HCT116 (cell line): ENCODE results near the gene ZNF593. TPM values are rescaled to one million over a fixed set of nuclear protein-coding genes. Genes with fewer than 3 reads are reported as not detected.
A peak's percentile ranks its signal among the peaks of the same experiment; 100 is the strongest.

Experiments used
- ATAC-seq: fragments of 200-7000 bp; cut with Tn5 transposase; 2 replicates; pipeline ENCODE4 v1.9.1; 2020; ENCODE audit warnings: mild to moderate bottlenecking, moderate library complexity
- BruUV-seq: library from RNA; stranded (reverse); fragments of 400-500 nt; replicated peaks from 2 replicates; lab custom pipeline; 2021; lab: Mats Ljungman, UMichigan
- CTCF ChIA-PET: fragments of 300-600 bp; sonication (Branson Sonifier 250); formaldehyde crosslinking; loops from one replicate; lab custom pipeline; 2021; ENCODE audit warnings: antibody characterized with exemption; lab: Charles Lee
- POLR2A ChIA-PET: fragments of 300-600, 350-600 bp; sonication (Branson Sonifier 250); formaldehyde crosslinking; loops from one replicate; lab custom pipeline; 2021; ENCODE audit warnings: antibody characterized with exemption; lab: Charles Lee
- RAD21 ChIA-PET, 2 experiments: fragments of 300-600 bp; sonication (Branson Sonifier 250); formaldehyde crosslinking; loops; one replicate each; lab custom pipeline; 2023; ENCODE audit warnings: low total read pairs in 2 of 2; ENCODE audit not compliant: uncharacterized antibody in 2 of 2, unreplicated experiment in 2 of 2, low non-redundant PET in 1 of 2; lab: Charles Lee
- DNase-seq: peaks from one replicate; pipeline ENCODE4 v3.0.0-alpha.2; 2010; ENCODE audit warnings: low read depth, low spot score
- H2AFZ ChIP-seq: fragments of 200-600 bp; shearing (Covaris generic), sonication (generic); 2 replicates; pipeline ENCODE4 v1.6.1; 2017; ENCODE audit warnings: low read depth, mixed run types, mixed read lengths, antibody characterized with exemption, low read length; ENCODE audit not compliant: poor library complexity, severe bottlenecking
- H3K27ac ChIP-seq: 2 replicates; pipeline ENCODE4 v1.5.1; 2012; ENCODE audit warnings: low read depth, low read length
- H3K27me3 ChIP-seq: fragments of 200-600 bp; sonication (generic); 2 replicates; pipeline ENCODE4 v1.6.1; 2016; ENCODE audit warnings: mixed run types, low read length, mixed read lengths; ENCODE audit not compliant: insufficient read depth
- H3K36me3 ChIP-seq, 2 experiments: fragments of 200-500 bp in 1 of 2; fragments of 200-600 bp in 1 of 2; sonication (Bioruptor generic) in 1 of 2; sonication (generic) in 1 of 2; 2 replicates each; pipeline versions ENCODE4 v1.5.1 to v1.6.1; 2014 to 2016; ENCODE audit warnings: low read length in 2 of 2, inconsistent platforms in 1 of 2, mixed read lengths in 1 of 2, mixed run types in 1 of 2; ENCODE audit not compliant: insufficient read depth in 2 of 2, control insufficient read depth in 1 of 2
- H3K4me1 ChIP-seq, 2 experiments: fragments of 200-600 bp in 1 of 2; sonication (generic) in 1 of 2; 2 replicates each; pipeline versions ENCODE4 v1.5.1 to v1.6.1; 2012 to 2017; ENCODE audit warnings: low read length in 2 of 2, inconsistent platforms in 1 of 2, mild to moderate bottlenecking in 1 of 2, mixed read lengths in 1 of 2, mixed run types in 1 of 2, moderate library complexity in 1 of 2; ENCODE audit not compliant: insufficient read depth in 2 of 2, control insufficient read depth in 1 of 2
- H3K4me2 ChIP-seq: fragments of 200-600 bp; sonication (generic); 2 replicates; pipeline ENCODE4 v1.6.1; 2017; ENCODE audit warnings: mixed run types, low read length, mixed read lengths
- H3K4me3 ChIP-seq, 2 experiments: fragments of 200-600 bp in 1 of 2; sonication (generic) in 1 of 2; replicated peaks in 1 of 2; 2 replicates each; pipeline ENCODE4 v1.5.1; 2011 to 2016; ENCODE audit warnings: low read length in 2 of 2, control low read depth in 1 of 2, low read depth in 1 of 2, mild to moderate bottlenecking in 1 of 2, mixed read lengths in 1 of 2, mixed run types in 1 of 2
- H3K79me2 ChIP-seq: fragments of 200-600 bp; sonication (generic); 2 replicates; pipeline ENCODE4 v1.6.1; 2017; ENCODE audit warnings: mild to moderate bottlenecking, mixed run types, low read length, moderate library complexity, mixed read lengths; ENCODE audit not compliant: insufficient read depth
- H3K9ac ChIP-seq: fragments of 200-600 bp; sonication (generic); 2 replicates; pipeline ENCODE4 v1.6.1; 2016; ENCODE audit warnings: low read length, mixed read lengths
- H3K9me2 ChIP-seq: fragments of 200-600 bp; sonication (generic), shearing (Covaris generic); 2 replicates; pipeline ENCODE4 v1.6.1; 2017; ENCODE audit warnings: mixed run types, mild to moderate bottlenecking, moderate library complexity; ENCODE audit not compliant: insufficient read depth
- H3K9me3 ChIP-seq, 2 experiments: fragments of 200-500 bp in 1 of 2; fragments of 200-600 bp in 1 of 2; sonication (Bioruptor generic) in 1 of 2; sonication (generic) in 1 of 2; 2 replicates each; pipeline ENCODE4 v1.6.1; 2014 to 2017; ENCODE audit warnings: low read length in 2 of 2, mixed read lengths in 2 of 2, inconsistent platforms in 1 of 2, low read depth in 1 of 2, mild to moderate bottlenecking in 1 of 2, mixed run types in 1 of 2, moderate library complexity in 1 of 2; ENCODE audit not compliant: control insufficient read depth in 1 of 2, insufficient read depth in 1 of 2
- H4K20me1 ChIP-seq: fragments of 200-600 bp; sonication (generic), shearing (Covaris generic); 2 replicates; pipeline ENCODE4 v1.6.1; 2017; ENCODE audit warnings: mixed run types, mild to moderate bottlenecking, moderate library complexity; ENCODE audit not compliant: insufficient read depth
- POLR2A ChIP-seq: IDR thresholded peaks from 2 replicates; pipeline ENCODE4 v1.7.0; 2011; ENCODE audit warnings: borderline replicate concordance; ENCODE audit not compliant: insufficient read depth, insufficient read length; ENCODE audit errors: extremely low read depth
- RAD21 ChIP-seq: IDR thresholded peaks from 2 replicates; pipeline ENCODE4 v1.6.1; 2012; ENCODE audit warnings: low read depth, mild to moderate bottlenecking
- SP1 ChIP-seq: IDR thresholded peaks from 2 replicates; pipeline ENCODE4 v1.6.1; 2012; ENCODE audit warnings: low read depth
- SRF ChIP-seq: IDR thresholded peaks from 2 replicates; pipeline ENCODE4 v1.6.1; 2012; ENCODE audit warnings: low read depth
- YY1 ChIP-seq: IDR thresholded peaks from 2 replicates; pipeline ENCODE4 v1.6.1; 2011; ENCODE audit warnings: low read length, low read depth, moderate library complexity, mild to moderate bottlenecking; ENCODE audit not compliant: insufficient replicate concordance; ENCODE audit errors: extremely low read depth
- intact Hi-C: fragments of 100-400 bp; cut with micrococcal nuclease; formaldehyde crosslinking; loops from 2 replicates; pipeline ENCODE4 v1.10.0; 2022
- total RNA-seq: library from RNA; stranded (reverse); gene quantifications from one replicate; pipeline ENCODE4 v1.2.1, GENCODE V29; 2021; ENCODE audit not compliant: unreplicated experiment
- TF ChIP-seq, protein P1 (sequence below), 3 experiments: fragments of 200-600 bp in 1 of 3; sonication (generic) in 1 of 3; IDR thresholded peaks in 2 of 3; conservative IDR thresholded peaks in 1 of 3; 2 replicates each; pipeline ENCODE4 v1.5.1; 2012 to 2017; ENCODE audit warnings: low read depth in 2 of 3, low read length in 2 of 3, antibody characterized with exemption in 1 of 3, borderline replicate concordance in 1 of 3, control low read depth in 1 of 3, mild to moderate bottlenecking in 1 of 3, mixed read lengths in 1 of 3, mixed run types in 1 of 3, moderate library complexity in 1 of 3; ENCODE audit not compliant: insufficient read depth in 1 of 3
- TF ChIP-seq, protein P2 (sequence below): IDR thresholded peaks from 2 replicates; pipeline ENCODE4 v1.6.1; 2012

Gene ZNF593
- total RNA-seq, 1 experiment from 2014 or later = 62.4 TPM

DNA sequence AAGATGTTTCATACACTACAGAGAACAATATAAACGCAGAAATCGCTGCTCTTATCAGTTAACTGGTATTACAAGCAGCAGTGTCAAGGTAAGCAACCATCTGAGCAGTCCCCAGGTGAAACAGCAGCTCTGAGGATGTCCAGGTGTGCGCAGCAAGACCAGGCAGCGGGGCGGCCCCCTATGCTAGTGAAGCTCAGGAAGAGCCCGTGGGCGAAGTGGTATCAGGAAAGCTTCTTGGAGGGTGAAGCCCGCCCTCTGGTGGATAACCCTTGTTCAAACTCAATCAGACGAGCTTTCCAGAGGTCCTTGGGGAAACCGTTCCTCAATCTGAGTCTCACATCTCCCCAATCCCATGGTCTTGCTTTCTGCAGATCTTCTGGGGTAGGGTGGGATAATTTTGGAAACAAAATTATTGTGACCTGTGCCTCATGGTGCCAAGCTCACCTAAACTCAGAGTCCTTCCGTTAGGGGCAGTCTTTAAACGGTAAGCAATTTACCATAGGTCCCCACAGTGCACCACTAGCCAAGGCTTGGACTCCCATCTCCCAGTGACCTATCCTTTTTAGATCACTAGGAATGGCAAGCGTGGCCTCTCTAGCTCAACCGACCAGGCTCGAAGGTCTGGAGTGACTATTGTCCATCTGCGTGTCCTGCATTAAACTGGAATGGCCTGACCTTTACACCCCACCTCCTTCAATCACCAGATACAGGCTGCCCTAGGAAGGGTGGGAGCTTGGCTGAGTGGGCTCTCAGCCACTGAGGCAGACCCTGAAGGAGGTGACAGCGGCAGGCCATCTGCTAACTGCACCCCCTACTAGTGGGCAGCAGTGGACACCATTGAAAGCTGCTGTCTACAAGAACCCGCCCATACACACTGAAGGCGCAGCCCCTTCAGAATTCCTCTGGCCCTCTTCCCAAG lies 24.4 kb upstream of the ZNF593 start:
- Histone ChIP-seq H2AFZ (peak overlapping the region; percentile 97), H3K4me2 (peak overlapping the region; percentile 61)
- ATAC-seq = peak; percentile 93

More for the DNA sequence above, 24.4 kb upstream of the ZNF593 start:
- no peaks in the 10 kb centered on the region for H3K79me2 ChIP-seq
- DNase-seq = peak; percentile 89
- TF ChIP-seq POLR2A (no peak), SP1 (no peak), SRF (no peak), YY1 (peak; percentile 33), RAD21 (peak; percentile 97)
- TF ChIP-seq, protein P1, sequence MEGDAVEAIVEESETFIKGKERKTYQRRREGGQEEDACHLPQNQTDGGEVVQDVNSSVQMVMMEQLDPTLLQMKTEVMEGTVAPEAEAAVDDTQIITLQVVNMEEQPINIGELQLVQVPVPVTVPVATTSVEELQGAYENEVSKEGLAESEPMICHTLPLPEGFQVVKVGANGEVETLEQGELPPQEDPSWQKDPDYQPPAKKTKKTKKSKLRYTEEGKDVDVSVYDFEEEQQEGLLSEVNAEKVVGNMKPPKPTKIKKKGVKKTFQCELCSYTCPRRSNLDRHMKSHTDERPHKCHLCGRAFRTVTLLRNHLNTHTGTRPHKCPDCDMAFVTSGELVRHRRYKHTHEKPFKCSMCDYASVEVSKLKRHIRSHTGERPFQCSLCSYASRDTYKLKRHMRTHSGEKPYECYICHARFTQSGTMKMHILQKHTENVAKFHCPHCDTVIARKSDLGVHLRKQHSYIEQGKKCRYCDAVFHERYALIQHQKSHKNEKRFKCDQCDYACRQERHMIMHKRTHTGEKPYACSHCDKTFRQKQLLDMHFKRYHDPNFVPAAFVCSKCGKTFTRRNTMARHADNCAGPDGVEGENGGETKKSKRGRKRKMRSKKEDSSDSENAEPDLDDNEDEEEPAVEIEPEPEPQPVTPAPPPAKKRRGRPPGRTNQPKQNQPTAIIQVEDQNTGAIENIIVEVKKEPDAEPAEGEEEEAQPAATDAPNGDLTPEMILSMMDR (IDR thresholded peaks at IDR 0.05 in 2 of 3, conservative IDR thresholded peaks at IDR 0.05 in 1 of 3; ENCODE audit: borderline replicate concordance in 1 of 3, insufficient read depth in 1 of 3, low read depth in 2 of 3, low read length in 2 of 3) = peak; percentile 71 to 95 (median 72)
- TF ChIP-seq, protein P2, sequence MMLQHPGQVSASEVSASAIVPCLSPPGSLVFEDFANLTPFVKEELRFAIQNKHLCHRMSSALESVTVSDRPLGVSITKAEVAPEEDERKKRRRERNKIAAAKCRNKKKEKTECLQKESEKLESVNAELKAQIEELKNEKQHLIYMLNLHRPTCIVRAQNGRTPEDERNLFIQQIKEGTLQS = no peak
- ChIA-PET CTCF (interaction anchor here (0.6 to 4.8 kb wide), 27 partner anchors 9 to 272 kb away, joined by 3 to 71 read pairs (median 5); partner anchors contain the start of genes C1orf232, CNKSR1, FAM110D and PDIK1L), RAD21 (interaction anchor here (0.6 to 1.5 kb wide), 8 partner anchors 23 to 246 kb away, joined by 3 to 12 read pairs (median 5); no protein-coding TSS in a partner anchor), POLR2A (interaction anchor here (1.0 to 1.2 kb wide), 6 partner anchors 12 to 110 kb away, joined by 3 to 7 read pairs (median 4); partner anchors contain the start of gene PDIK1L)
- no peak overlapping the region for H3K27ac ChIP-seq
- no peaks in the 10 kb centered on the region for H4K20me1 ChIP-seq
- no peaks in the 10 kb centered on the region for H3K27me3 ChIP-seq
- no peak overlapping the region for H3K4me3 ChIP-seq
- peaks cover 14 to 28% of the 10 kb centered on the region in 2 experiments for H3K4me1 ChIP-seq
- no peaks in the 10 kb centered on the region for H3K9me2 ChIP-seq
- no TSS peak for BruUV-seq
- H3K9me3 ChIP-seq = no peaks in the 10 kb centered on the region
- H3K9ac ChIP-seq = no peak overlapping the region
- H3K36me3 ChIP-seq = no peaks in the 10 kb centered on the region
- intact Hi-C loops = loop anchor here (1.0 to 10.0 kb wide), 5 partner anchors 34 to 250 kb away; partner anchors contain the start of gene PDIK1L
